H1 (cell line): ENCODE data around the gene XKR8. TPM values are rescaled to one million over a fixed set of nuclear protein-coding genes. Genes with fewer than 3 reads are reported as not detected.

ENCODE experiments used
- CTCF ChIA-PET: fragments of 300-600 bp; sonication (Branson Sonifier 250); formaldehyde crosslinking; loops from one replicate; lab custom pipeline; 2021; ENCODE audit not compliant: partially characterized antibody; lab: Charles Lee
- POLR2A ChIA-PET: fragments of 300-600 bp; sonication (Branson Sonifier 250); formaldehyde crosslinking; loops from one replicate; lab custom pipeline; 2021; ENCODE audit warnings: inconsistent platforms; ENCODE audit not compliant: partially characterized antibody; lab: Charles Lee
- DNase-seq, 2 experiments: peaks; one replicate each; pipeline versions ENCODE4 v3.0.0 to v3.0.0-alpha.2; 2010 to 2022; ENCODE audit warnings: low spot score in 2 of 2, low read depth in 1 of 2, mixed read lengths in 1 of 2
- FAIRE-seq: peaks from 2 replicates; lab custom pipeline; 2011; peaks lifted over from hg19 to GRCh38; lab: Jason Lieb, UNC
- H2AFZ ChIP-seq: 2 replicates; pipeline ENCODE4 v1.8.1; 2012; ENCODE audit warnings: low read length, inconsistent platforms
- H2AK5ac ChIP-seq: 2 replicates; pipeline ENCODE4 v1.6.1; 2013; ENCODE audit warnings: low read depth, low read length
- H2BK120ac ChIP-seq: replicated peaks from 2 replicates; pipeline ENCODE3; 2013; ENCODE audit warnings: low read depth, low read length, inconsistent platforms
- H2BK12ac ChIP-seq: 2 replicates; pipeline ENCODE4 v1.6.1; 2013; ENCODE audit warnings: low read depth, low read length
- H2BK15ac ChIP-seq: 2 replicates; pipeline ENCODE4 v1.6.1; 2013; ENCODE audit warnings: low read length
- H2BK20ac ChIP-seq: 2 replicates; pipeline ENCODE4 v1.6.1; 2013; ENCODE audit warnings: low read length
- H2BK5ac ChIP-seq: 2 replicates; pipeline ENCODE4 v1.6.1; 2013; ENCODE audit warnings: low read depth, low read length
- H3K14ac ChIP-seq: 2 replicates; pipeline ENCODE4 v1.6.1; 2013; ENCODE audit warnings: inconsistent platforms; ENCODE audit not compliant: insufficient read length
- H3K18ac ChIP-seq: 2 replicates; pipeline ENCODE4 v1.6.1; 2013; ENCODE audit warnings: low read length; ENCODE audit errors: extremely low read depth
- H3K23ac ChIP-seq: 2 replicates; pipeline ENCODE4 v1.6.1; 2013; ENCODE audit warnings: inconsistent platforms; ENCODE audit not compliant: insufficient read length
- H3K23me2 ChIP-seq: 2 replicates; pipeline ENCODE4 v1.6.1; 2013; ENCODE audit warnings: low read depth, low read length
- H3K27ac ChIP-seq: 2 replicates; pipeline ENCODE4 v1.6.1; 2011; ENCODE audit warnings: low read depth, low read length, inconsistent platforms
- H3K27me3 ChIP-seq, 4 experiments: replicated peaks in 1 of 4; 1 replicate in 1 of 4; 2 replicates in 3 of 4; pipeline versions ENCODE4 v1.6.1 to v1.8.1; 2011 to 2013; ENCODE audit warnings: low read length in 3 of 4, mild to moderate bottlenecking in 3 of 4, inconsistent platforms in 2 of 4, mixed read lengths in 2 of 4, moderate library complexity in 1 of 4; ENCODE audit not compliant: control insufficient read depth in 3 of 4, insufficient read depth in 3 of 4; ENCODE audit errors: extremely low read depth in 1 of 4
- H3K36me3 ChIP-seq, 4 experiments: 2 replicates each; pipeline versions ENCODE4 v1.6.1 to v1.8.1; 2011 to 2013; ENCODE audit warnings: mild to moderate bottlenecking in 4 of 4, low read length in 3 of 4, moderate library complexity in 2 of 4, control low read depth in 1 of 4, inconsistent platforms in 1 of 4; ENCODE audit not compliant: insufficient read depth in 4 of 4, control insufficient read depth in 2 of 4
- H3K4ac ChIP-seq: replicated peaks from 2 replicates; pipeline ENCODE3; 2013; ENCODE audit warnings: low read length, low read depth, mixed read lengths, inconsistent platforms; ENCODE audit not compliant: insufficient read length
- H3K4me1 ChIP-seq, 4 experiments: replicated peaks in 1 of 4; 1 replicate in 1 of 4; 2 replicates in 3 of 4; pipeline versions ENCODE4 v1.6.1 to v1.8.1; 2011 to 2013; ENCODE audit warnings: low read length in 3 of 4, inconsistent platforms in 2 of 4, mixed read lengths in 1 of 4; ENCODE audit not compliant: insufficient read depth in 4 of 4, control insufficient read depth in 3 of 4
- H3K4me2 ChIP-seq, 2 experiments: 2 replicates each; pipeline versions ENCODE4 v1.6.1 to v1.8.1; 2011 to 2013; ENCODE audit warnings: low read depth in 2 of 2, low read length in 2 of 2, control low read depth in 1 of 2, inconsistent platforms in 1 of 2, mild to moderate bottlenecking in 1 of 2; ENCODE audit not compliant: insufficient read depth in 1 of 2
- H3K4me3 ChIP-seq, 4 experiments: fragments of 200-600, 300-600 bp in 1 of 4; sonication (generic), shearing (Covaris generic), sonication (Bioruptor Twin) in 1 of 4; 2 replicates each; pipeline versions ENCODE4 v1.5.1 to v1.8.1; 2011 to 2016; ENCODE audit warnings: low read length in 4 of 4, low read depth in 3 of 4, control low read depth in 2 of 4, inconsistent platforms in 2 of 4, mild to moderate bottlenecking in 2 of 4, mixed read lengths in 1 of 4, moderate library complexity in 1 of 4; ENCODE audit not compliant: insufficient read depth in 2 of 4; ENCODE audit errors: extremely low read depth in 1 of 4
- H3K56ac ChIP-seq: replicated peaks from 2 replicates; pipeline ENCODE3; 2013; ENCODE audit warnings: low read depth, mild to moderate bottlenecking, mixed read lengths, low read length, inconsistent platforms; ENCODE audit not compliant: insufficient read length
- H3K79me1 ChIP-seq: 2 replicates; pipeline ENCODE4 v1.6.1; 2013; ENCODE audit warnings: low read depth, low read length, control low read depth
- H3K79me2 ChIP-seq, 2 experiments: 2 replicates each; pipeline versions ENCODE4 v1.6.1 to v1.8.1; 2012 to 2013; ENCODE audit warnings: low read length in 2 of 2, mild to moderate bottlenecking in 2 of 2, inconsistent platforms in 1 of 2; ENCODE audit not compliant: insufficient read depth in 2 of 2, control insufficient read depth in 1 of 2
- H3K9ac ChIP-seq, 4 experiments: replicated peaks in 1 of 4; 1 replicate in 1 of 4; 2 replicates in 3 of 4; pipeline versions ENCODE4 v1.6.1 to v1.8.1; 2011 to 2013; ENCODE audit warnings: low read depth in 3 of 4, low read length in 3 of 4, control low read depth in 2 of 4, mild to moderate bottlenecking in 2 of 4, moderate library complexity in 2 of 4, inconsistent platforms in 1 of 4; ENCODE audit errors: extremely low read depth in 1 of 4
- H3K9me3 ChIP-seq, 2 experiments: 2 replicates each; pipeline versions ENCODE4 v1.6.1 to v1.8.1; 2012 to 2013; ENCODE audit warnings: mild to moderate bottlenecking in 2 of 2, moderate library complexity in 2 of 2, control low read depth in 1 of 2, inconsistent platforms in 1 of 2, low read depth in 1 of 2, low read length in 1 of 2, mixed read lengths in 1 of 2; ENCODE audit not compliant: insufficient read depth in 2 of 2
- H4K20me1 ChIP-seq, 2 experiments: replicated peaks in 1 of 2; 2 replicates each; pipeline versions ENCODE3 to v1.8.1; 2011 to 2013; ENCODE audit warnings: inconsistent platforms in 2 of 2, low read length in 2 of 2, mild to moderate bottlenecking in 1 of 2; ENCODE audit not compliant: insufficient read depth in 2 of 2, control insufficient read depth in 1 of 2
- H4K5ac ChIP-seq: 2 replicates; pipeline ENCODE4 v1.6.1; 2013; ENCODE audit warnings: low read length, low read depth, mixed read lengths, inconsistent platforms; ENCODE audit not compliant: insufficient read length
- H4K8ac ChIP-seq: 2 replicates; pipeline ENCODE4 v1.8.0; 2013; ENCODE audit warnings: mild to moderate bottlenecking, moderate library complexity, low read length, inconsistent platforms; ENCODE audit not compliant: insufficient read depth; ENCODE audit errors: extremely low read depth
- H4K91ac ChIP-seq: replicated peaks from 2 replicates; pipeline ENCODE3; 2013; ENCODE audit warnings: low read length, mixed read lengths, inconsistent platforms; ENCODE audit not compliant: insufficient read length
- EGR1 ChIP-seq: IDR thresholded peaks from 2 replicates; pipeline ENCODE4 v1.6.1; 2011; ENCODE audit warnings: low read depth, low read length, borderline replicate concordance
- GTF2F1 ChIP-seq: IDR thresholded peaks from 2 replicates; pipeline ENCODE4 v1.6.1; 2012; ENCODE audit warnings: low read depth, low read length, improper control_type of control experiment, borderline replicate concordance
- USF2 ChIP-seq: IDR thresholded peaks from 2 replicates; pipeline ENCODE4 v1.6.1; 2011; ENCODE audit warnings: low read length, improper control_type of control experiment
- WGBS, 2 experiments: shearing (Covaris generic) in 1 of 2; methylation state at CpG; one replicate each; pipeline versions ENCODE4 v1.1.6 to v1.1.7; 2013 to 2015; ENCODE audit warnings: low lambda C conversion rate in 2 of 2, mixed read lengths in 2 of 2, inconsistent platforms in 1 of 2, low coverage in 1 of 2, missing lambda C conversion rate in 1 of 2; ENCODE audit not compliant: insufficient replicate concordance in 2 of 2, insufficient coverage in 1 of 2, insufficient read length in 1 of 2; ENCODE audit errors: extremely low coverage in 1 of 2, missing lambda C conversion rate in 1 of 2; 5-methylcytosine and 5-hydroxymethylcytosine counted together
- polyA plus RNA-seq, 7 experiments: library from polyadenylated mRNA; depleted of rRNA in 3 of 7; stranded (reverse) in 5 of 7; unstranded in 2 of 7; fragments of >200 nt in 5 of 7; fragments of 200-250 nt in 2 of 7; gene quantifications; 1 replicate in 5 of 7; 2 replicates in 1 of 7; 4 replicates in 1 of 7; pipeline versions ENCODE4 v1.2.1 to v1.2.3, GENCODE V29; 2011 to 2013; ENCODE audit warnings: missing spikeins in 2 of 7, mixed read lengths in 2 of 7
- total RNA-seq: library from RNA; stranded (reverse); fragmentation: NEBNext Ultra II Directional; extraction: Animal tissue kit (Norgen Biotek cat#: 25700); gene quantifications from 2 replicates; pipeline ENCODE4 v1.2.1, GENCODE V29; 2021

XKR8 gene
- total and polyA plus RNA-seq, 2 of the 8 experiments (the other 6 are each of a cell fraction or from before 2014, with no cell fraction given) = 14.2 to 16.3 TPM

GRCh38 chr1:27994060-27994459, 34.3 kb downstream of the XKR8 start:
- no peaks in the 10 kb centered on the region for H3K79me1 ChIP-seq
- no peak overlapping the region for H3K27ac ChIP-seq
- H3K23ac ChIP-seq = no peak overlapping the region
- H2BK15ac ChIP-seq = no peak overlapping the region
- ChIA-PET CTCF (no interaction called here), POLR2A (no interaction called here)
- H3K9me3 ChIP-seq = no peaks in the 10 kb centered on the region
- H4K8ac ChIP-seq = no peak overlapping the region
- H3K79me2 ChIP-seq = no peaks in the 10 kb centered on the region
- H3K4me2 ChIP-seq = no peak overlapping the region
- H2BK5ac ChIP-seq = no peak overlapping the region
- TF ChIP-seq USF2 (no peak), EGR1 (no peak), GTF2F1 (no peak)
- TF ChIP-seq, all 59 proteins: peak for 0
- no peak overlapping the region for H3K9ac ChIP-seq
- no peak overlapping the region for H2AFZ ChIP-seq
- no peaks in the 10 kb centered on the region for H4K20me1 ChIP-seq
- no peaks in the 10 kb centered on the region for H3K4me1 ChIP-seq
- no peak overlapping the region for H3K4ac ChIP-seq
- no peak overlapping the region for H3K18ac ChIP-seq
- H3K4me3 ChIP-seq = no peak overlapping the region
- peaks cover 10 to 61% (median 39%) of the 10 kb centered on the region in 4 experiments for H3K36me3 ChIP-seq
- no peak for DNase-seq
- H3K27me3 ChIP-seq = no peaks in the 10 kb centered on the region
- H4K91ac ChIP-seq = no peak overlapping the region
- H2BK12ac ChIP-seq = no peak overlapping the region
- 93% methylated on average over 1 of the region's 1 CpG; no CpG with 5 or more reads in 1 of the 2 experiments for WGBS, 2 experiments
- H2AK5ac ChIP-seq = no peak overlapping the region
- H2BK120ac ChIP-seq = no peak overlapping the region
- H2BK20ac ChIP-seq = no peak overlapping the region
- H3K23me2 ChIP-seq = no peaks in the 10 kb centered on the region
- FAIRE-seq = no peak
- H3K14ac ChIP-seq = no peak overlapping the region
- no peak overlapping the region for H4K5ac ChIP-seq
- H3K56ac ChIP-seq = no peak overlapping the region
